Keratinocyte (primary cell): Measurements from ENCODE around the gene OOEP. TPM values are rescaled to one million over a fixed set of nuclear protein-coding genes. Genes with fewer than 3 reads are reported as not detected.

Source experiments
- DNase-seq: peaks from one replicate; pipeline ENCODE4 v3.0.0-alpha.2; 2011; ENCODE audit warnings: low read depth, missing footprints, low spot score
- FAIRE-seq: peaks from 2 replicates; lab custom pipeline; 2011; peaks lifted over from hg19 to GRCh38; lab: Jason Lieb, UNC
- H2AFZ ChIP-seq: 2 replicates; pipeline ENCODE4 v1.6.0; 2012; ENCODE audit warnings: low read length, control low read depth, inconsistent platforms; ENCODE audit not compliant: control insufficient read depth
- H3K27ac ChIP-seq: 2 replicates; pipeline ENCODE4 v1.5.1; 2011; ENCODE audit warnings: low read length; ENCODE audit not compliant: control insufficient read depth, insufficient read depth
- H3K27me3 ChIP-seq: 3 replicates; pipeline ENCODE4 v1.6.0; 2011; ENCODE audit warnings: low read length; ENCODE audit not compliant: control insufficient read depth, insufficient read depth; ENCODE audit errors: extremely low read depth
- H3K36me3 ChIP-seq, 2 experiments: 2 replicates in 1 of 2; 3 replicates in 1 of 2; pipeline ENCODE4 v1.5.1; 2011; ENCODE audit warnings: low read length in 2 of 2, mild to moderate bottlenecking in 1 of 2; ENCODE audit not compliant: control insufficient read depth in 2 of 2, insufficient read depth in 2 of 2; ENCODE audit errors: extremely low read depth in 1 of 2
- H3K4me1 ChIP-seq: 3 replicates; pipeline ENCODE4 v1.5.1; 2011; ENCODE audit warnings: low read length; ENCODE audit not compliant: control insufficient read depth, insufficient read depth; ENCODE audit errors: extremely low read depth
- H3K4me2 ChIP-seq: 3 replicates; pipeline ENCODE4 v1.6.0; 2011; ENCODE audit warnings: low read depth, low read length; ENCODE audit not compliant: control insufficient read depth, insufficient read depth; ENCODE audit errors: extremely low read depth
- H3K4me3 ChIP-seq, 3 experiments: fragments of 200-600 bp in 1 of 3; sonication (generic) in 1 of 3; 2 replicates in 2 of 3; 3 replicates in 1 of 3; pipeline ENCODE4 v1.5.1; 2011 to 2016; ENCODE audit warnings: low read length in 3 of 3, mild to moderate bottlenecking in 3 of 3, control low read depth in 2 of 3, inconsistent platforms in 1 of 3, low read depth in 1 of 3, mixed read lengths in 1 of 3, mixed run types in 1 of 3, moderate library complexity in 1 of 3; ENCODE audit not compliant: control insufficient read depth in 2 of 3, insufficient read depth in 2 of 3; ENCODE audit errors: extremely low read depth in 1 of 3
- H3K79me2 ChIP-seq: 2 replicates; pipeline ENCODE4 v1.6.0; 2012; ENCODE audit warnings: low read length; ENCODE audit not compliant: control insufficient read depth, insufficient read depth
- H3K9ac ChIP-seq: 3 replicates; pipeline ENCODE4 v1.6.0; 2011; ENCODE audit warnings: low read length; ENCODE audit not compliant: control insufficient read depth, insufficient read depth; ENCODE audit errors: extremely low read depth
- H3K9me1 ChIP-seq: 3 replicates; pipeline ENCODE4 v1.6.0; 2011; ENCODE audit warnings: low read length; ENCODE audit not compliant: control insufficient read depth, insufficient read depth; ENCODE audit errors: extremely low read depth
- H3K9me3 ChIP-seq: 2 replicates; pipeline ENCODE4 v1.5.1; 2012; ENCODE audit warnings: low read depth, low read length; ENCODE audit not compliant: control insufficient read depth
- H4K20me1 ChIP-seq: 3 replicates; pipeline ENCODE4 v1.6.0; 2011; ENCODE audit warnings: low read length; ENCODE audit not compliant: control insufficient read depth, insufficient read depth; ENCODE audit errors: extremely low read depth
- CTCF ChIP-seq, 3 experiments: IDR thresholded peaks in 1 of 3; conservative IDR thresholded peaks in 1 of 3; optimal IDR thresholded peaks in 1 of 3; 2 replicates in 2 of 3; 3 replicates in 1 of 3; pipeline versions ENCODE3 to v1.5.1; 2011; ENCODE audit warnings: low read length in 3 of 3, mild to moderate bottlenecking in 3 of 3, moderate library complexity in 2 of 3, control low read depth in 1 of 3, inconsistent platforms in 1 of 3; ENCODE audit not compliant: insufficient read depth in 2 of 3; ENCODE audit errors: extremely low read depth in 1 of 3
- EZH2 ChIP-seq: IDR thresholded peaks from one replicate; pipeline ENCODE4 v1.6.1; 2012; ENCODE audit warnings: inconsistent platforms, mild to moderate bottlenecking, low read length, moderate library complexity
- dilution Hi-C: fragments of 300-500 bp; cut with MboI; formaldehyde crosslinking; loops from one replicate; pipeline ENCODE4 v1.7.0; 2020; ENCODE audit warnings: low sequenced_read_pairs; ENCODE audit not compliant: extremely low pct_ligation_motif_present
- polyA plus RNA-seq, 5 experiments: library from polyadenylated mRNA; depleted of rRNA in 3 of 5; stranded (reverse) in 3 of 5; stranded (forward) in 1 of 5; unstranded in 1 of 5; fragments of >200 nt; gene quantifications; 1 replicate in 1 of 5; 2 replicates in 3 of 5; 3 replicates in 1 of 5; pipeline versions ENCODE4 v1.2.1 to v1.2.3, GENCODE V29; 2011 to 2012; ENCODE audit warnings: missing spikeins in 2 of 5, low read depth in 1 of 5, low replicate concordance in 1 of 5

Gene OOEP
- polyA plus RNA-seq, 1 donor (not counting 4 experiments of a cell fraction or from before 2014, with no cell fraction given): 0.08 TPM

- Histone ChIP-seq H3K9ac (no peak overlapping the region), H3K36me3 (no peaks in the 10 kb centered on the region), H3K4me1 (no peaks in the 10 kb centered on the region), H3K9me3 (no peaks in the 10 kb centered on the region), H2AFZ (no peak overlapping the region), H3K9me1 (no peaks in the 10 kb centered on the region), H3K4me3 (no peak overlapping the region), H3K27ac (no peak overlapping the region), H3K27me3 (no peaks in the 10 kb centered on the region), H4K20me1 (no peaks in the 10 kb centered on the region), H3K4me2 (no peak overlapping the region), H3K79me2 (no peaks in the 10 kb centered on the region)
- FAIRE-seq: no peak
- no peak for DNase-seq
- TF ChIP-seq EZH2 (no peak), CTCF (optimal IDR thresholded peaks at IDR 0.05 in 1 of 3, IDR thresholded peaks at IDR 0.05 in 1 of 3, conservative IDR thresholded peaks at IDR 0.05 in 1 of 3; ENCODE audit: extremely low read depth in 1 of 3, insufficient read depth in 2 of 3, low read length in 3 of 3) (no peak)
- dilution Hi-C loops: no loop called here
These were observed 30.4 kb downstream of the OOEP start for GRCh38 chr6:73339340-73339739.

GRCh38 chr6:73329201-73329600 is 40.5 kb downstream of the OOEP start:
- peaks cover 3% of the 10 kb centered on the region for H3K27me3 ChIP-seq

More at GRCh38 chr6:73329201-73329600, 40.5 kb downstream of the OOEP start:
- Histone ChIP-seq H3K9ac (no peak overlapping the region), H3K36me3 (no peaks in the 10 kb centered on the region), H3K9me3 (no peaks in the 10 kb centered on the region), H3K4me1 (no peaks in the 10 kb centered on the region), H3K4me2 (no peak overlapping the region), H3K4me3 (no peak overlapping the region), H3K79me2 (no peaks in the 10 kb centered on the region), H2AFZ (no peak overlapping the region), H3K9me1 (no peaks in the 10 kb centered on the region), H4K20me1 (no peaks in the 10 kb centered on the region), H3K27ac (no peak overlapping the region)
- DNase-seq (no peak), FAIRE-seq (no peak)
- dilution Hi-C loops: no loop called here
- TF ChIP-seq CTCF (optimal IDR thresholded peaks at IDR 0.05 in 1 of 3, IDR thresholded peaks at IDR 0.05 in 1 of 3, conservative IDR thresholded peaks at IDR 0.05 in 1 of 3; ENCODE audit: extremely low read depth in 1 of 3, insufficient read depth in 2 of 3, low read length in 3 of 3) (no peak), EZH2 (no peak)
